Glutamatergic neuron (in vitro differentiated cells): ENCODE results near the gene ZNF207. TPM values are rescaled to one million over a fixed set of nuclear protein-coding genes. Genes with fewer than 3 reads are reported as not detected.

Experiments
- DNase-seq: peaks from one replicate; pipeline ENCODE4 v3.0.0; 2022
- H3K27ac Mint-ChIP-seq: one replicate; pipeline ENCODE4 v1.8.0; 2020; ENCODE audit warnings: mild to moderate bottlenecking, mixed read lengths, inconsistent platforms; ENCODE audit not compliant: unreplicated experiment
- H3K27me3 Mint-ChIP-seq: one replicate; pipeline ENCODE4 v1.8.0; 2020; ENCODE audit warnings: mild to moderate bottlenecking, moderate library complexity, mixed read lengths, inconsistent platforms; ENCODE audit not compliant: unreplicated experiment
- H3K36me3 Mint-ChIP-seq: one replicate; pipeline ENCODE4 v1.8.0; 2020; ENCODE audit warnings: mild to moderate bottlenecking, mixed read lengths, inconsistent platforms; ENCODE audit not compliant: unreplicated experiment
- H3K4me1 Mint-ChIP-seq: one replicate; pipeline ENCODE4 v1.8.0; 2020; ENCODE audit warnings: mild to moderate bottlenecking, low read depth, mixed read lengths, inconsistent platforms; ENCODE audit not compliant: unreplicated experiment
- H3K4me3 Mint-ChIP-seq: one replicate; pipeline ENCODE4 v1.8.0; 2020; ENCODE audit warnings: mild to moderate bottlenecking, mixed read lengths, inconsistent platforms; ENCODE audit not compliant: unreplicated experiment
- H3K9me3 Mint-ChIP-seq: one replicate; pipeline ENCODE4 v1.8.0; 2020; ENCODE audit warnings: mild to moderate bottlenecking, moderate library complexity, mixed read lengths, inconsistent platforms; ENCODE audit not compliant: unreplicated experiment
- CTCF ChIP-seq: fragments of 200-600 bp; sonication (generic); IDR thresholded peaks from one replicate; pipeline ENCODE4 v1.5.0; 2021; ENCODE audit not compliant: partially characterized antibody, unreplicated experiment
- long read RNA-seq: library from polyadenylated mRNA; unstranded; transcript quantifications from one replicate; pipeline ENCODE4 v2.0.0, GENCODE V29; 2020; ENCODE audit not compliant: unreplicated experiment
- total RNA-seq: library from RNA; stranded (reverse); fragmentation: NEBNext Ultra II Directional; extraction: Animal tissue kit (Norgen Biotek cat#: 25700); gene quantifications from one replicate; pipeline ENCODE4 v1.2.1, GENCODE V29; 2021; ENCODE audit not compliant: unreplicated experiment

ZNF207 gene
- 216 TPM for total RNA-seq
- long read RNA-seq, full-length matches to known transcripts: 47 of 59 reads
- long read RNA-seq, partial matches to known transcripts: 10 of 59 reads
- long read RNA-seq, other reads (novel, unspliced or antisense): 2 of 59 reads

GRCh38 chr17:32349854-32350665 lies at the start of gene ZNF207:
Gene ZNF207 (plus strand): TSS chr17:32350157. CDS start chr17:32350286, 129 bp downstream.
- TF ChIP-seq CTCF: no peak
- peak; percentile 93 for DNase-seq
- Mint-ChIP-seq H3K36me3 (no peaks in the 10 kb centered on the region), H3K9me3 (peaks cover 12% of the 10 kb centered on the region), H3K27ac (peak within 1 kb of the TSS; percentile 100), H3K27me3 (peaks cover 12% of the 10 kb centered on the region), H3K4me1 (peaks cover 8% of the 10 kb centered on the region), H3K4me3 (peak within 1 kb of the TSS; percentile 100)

- no peaks in the 10 kb centered on the region for H3K36me3 Mint-ChIP-seq
- no peak overlapping the region for H3K27ac Mint-ChIP-seq
- TF ChIP-seq CTCF: no peak
- no peak overlapping the region for H3K4me3 Mint-ChIP-seq
- H3K27me3 Mint-ChIP-seq: peaks cover 4% of the 10 kb centered on the region
- H3K9me3 Mint-ChIP-seq: peaks cover 4% of the 10 kb centered on the region
- H3K4me1 Mint-ChIP-seq: peaks cover 31% of the 10 kb centered on the region
- no peak for DNase-seq
These were observed 47.9 kb upstream of the ZNF207 start for GRCh38 chr17:32302037-32302436.

- H3K9me3 Mint-ChIP-seq: peaks cover 4% of the 10 kb centered on the region
- H3K4me1 Mint-ChIP-seq: peaks cover 28% of the 10 kb centered on the region
- peak overlapping the region; percentile 48 for H3K27ac Mint-ChIP-seq
- no peak for DNase-seq
- no peak for TF ChIP-seq CTCF
- peaks cover 4% of the 10 kb centered on the region for H3K27me3 Mint-ChIP-seq
- H3K36me3 Mint-ChIP-seq: no peaks in the 10 kb centered on the region
- peak overlapping the region; percentile 68 for H3K4me3 Mint-ChIP-seq
These were observed 46.9 kb upstream of the ZNF207 start for GRCh38 chr17:32302860-32303649.

- Mint-ChIP-seq H3K4me3 (peak overlapping the region; percentile 68), H3K27ac (peak overlapping the region; percentile 83), H3K27me3 (peaks cover 4% of the 10 kb centered on the region), H3K9me3 (peaks cover 4% of the 10 kb centered on the region), H3K36me3 (no peaks in the 10 kb centered on the region), H3K4me1 (peaks cover 26% of the 10 kb centered on the region)
- no peak for TF ChIP-seq CTCF
- DNase-seq: no peak
These were observed 46.1 kb upstream of the ZNF207 start for GRCh38 chr17:32303781-32304288.
